SK-N-SH (cell line): ENCODE results near the gene SEPSECS. TPM values are rescaled to one million over a fixed set of nuclear protein-coding genes. Genes with fewer than 3 reads are reported as not detected.

Experiments
- CTCF ChIA-PET: fragments of 300-600, 350-600 bp; formaldehyde crosslinking; extraction: SDS; loops from one replicate; lab custom pipeline; 2021; lab: Yijun Ruan, JAX
- POLR2A ChIA-PET: fragments of 350-600 bp; sonication (Branson Sonifier 250); formaldehyde crosslinking; extraction: SDS; loops from one replicate; lab custom pipeline; 2020; ENCODE audit warnings: antibody characterized with exemption, inconsistent platforms; lab: Yijun Ruan, JAX
- DNase-seq: peaks from one replicate; pipeline ENCODE4 v3.0.0; 2012
- H2AFZ ChIP-seq: fragments of 200-600 bp; sonication (generic); 2 replicates; pipeline ENCODE4 v1.8.1; 2016; ENCODE audit warnings: antibody characterized with exemption, mild to moderate bottlenecking, low read depth
- H3F3A ChIP-seq: fragments of 200-600 bp; sonication (generic); replicated peaks from 2 replicates; pipeline ENCODE3; 2016; ENCODE audit warnings: antibody characterized with exemption, mild to moderate bottlenecking; ENCODE audit not compliant: insufficient read depth
- H3K27ac ChIP-seq, 2 experiments: fragments of 200-500 bp in 1 of 2; fragments of 200-600 bp in 1 of 2; sonication (Bioruptor generic) in 1 of 2; sonication (generic), shearing (Covaris generic) in 1 of 2; 2 replicates each; pipeline versions ENCODE4 v1.5.1 to v1.6.1; 2014 to 2016; ENCODE audit warnings: low read depth in 2 of 2, inconsistent platforms in 1 of 2, low read length in 1 of 2, mild to moderate bottlenecking in 1 of 2, mixed read lengths in 1 of 2
- H3K27me3 ChIP-seq: fragments of 200-600 bp; sonication (generic), shearing (Covaris generic); 2 replicates; pipeline ENCODE4 v1.6.1; 2016; ENCODE audit warnings: mixed run types; ENCODE audit not compliant: insufficient read depth
- H3K36me3 ChIP-seq, 2 experiments: fragments of 200-500 bp in 1 of 2; fragments of 200-600 bp in 1 of 2; sonication (Bioruptor generic) in 1 of 2; sonication (generic) in 1 of 2; replicated peaks in 1 of 2; 2 replicates each; pipeline versions ENCODE3 to v1.5.1; 2014 to 2016; ENCODE audit warnings: low read length in 1 of 2, mild to moderate bottlenecking in 1 of 2; ENCODE audit not compliant: insufficient read depth in 2 of 2, control insufficient read depth in 1 of 2
- H3K4me1 ChIP-seq, 2 experiments: fragments of 200-500 bp in 1 of 2; fragments of 200-600 bp in 1 of 2; sonication (Bioruptor generic) in 1 of 2; sonication (generic), shearing (Covaris generic) in 1 of 2; 2 replicates each; pipeline versions ENCODE4 v1.5.1 to v1.6.1; 2014 to 2016; ENCODE audit warnings: low read depth in 1 of 2, low read length in 1 of 2, mixed run types in 1 of 2; ENCODE audit not compliant: insufficient read depth in 2 of 2, control insufficient read depth in 1 of 2
- H3K4me2 ChIP-seq: fragments of 200-600 bp; sonication (generic), shearing (Covaris generic); 2 replicates; pipeline ENCODE4 v1.6.1; 2017; ENCODE audit warnings: mixed run types
- H3K4me3 ChIP-seq, 2 experiments: fragments of 200-500 bp in 1 of 2; fragments of 200-600 bp in 1 of 2; sonication (Bioruptor generic) in 1 of 2; sonication (generic), shearing (Covaris generic) in 1 of 2; 2 replicates each; pipeline versions ENCODE4 v1.5.1 to v1.8.1; 2014 to 2016; ENCODE audit warnings: low read depth in 2 of 2, inconsistent platforms in 1 of 2, low read length in 1 of 2, mild to moderate bottlenecking in 1 of 2, mixed read lengths in 1 of 2, moderate library complexity in 1 of 2
- H3K79me2 ChIP-seq: fragments of 200-600 bp; sonication (generic); 2 replicates; pipeline ENCODE4 v1.8.1; 2017; ENCODE audit warnings: mild to moderate bottlenecking; ENCODE audit not compliant: insufficient read depth
- H3K9ac ChIP-seq: fragments of 200-600 bp; sonication (generic); 2 replicates; pipeline ENCODE4 v1.6.1; 2017; ENCODE audit warnings: mixed run types
- H3K9me2 ChIP-seq: fragments of 200-600 bp; sonication (generic); 2 replicates; pipeline ENCODE4 v1.6.1; 2017; ENCODE audit warnings: mixed run types
- H3K9me3 ChIP-seq: fragments of 200-600 bp; sonication (generic); 2 replicates; pipeline ENCODE4 v1.6.1; 2017; ENCODE audit warnings: mixed run types, mild to moderate bottlenecking, moderate library complexity
- H4K20me1 ChIP-seq: fragments of 200-600 bp; sonication (generic); 2 replicates; pipeline ENCODE4 v1.6.1; 2017; ENCODE audit warnings: mild to moderate bottlenecking, mixed run types; ENCODE audit not compliant: insufficient read depth
- CTCF ChIP-seq: fragments of 200-600 bp; sonication (generic); IDR thresholded peaks from 2 replicates; pipeline ENCODE4 v1.6.1; 2017; ENCODE audit warnings: antibody characterized with exemption, mild to moderate bottlenecking, moderate library complexity
- EP300 ChIP-seq, 2 experiments: IDR thresholded peaks; 2 replicates each; pipeline versions ENCODE4 v1.4.0 to v1.6.1; 2012; ENCODE audit warnings: borderline replicate concordance in 1 of 2, low read depth in 1 of 2, low read length in 1 of 2
- FOSL2 ChIP-seq: IDR thresholded peaks from 2 replicates; pipeline ENCODE4 v1.4.0; 2012; ENCODE audit warnings: low read depth, mild to moderate bottlenecking, moderate library complexity, borderline replicate concordance
- FOXJ3 ChIP-seq: sonication (generic); formaldehyde crosslinking; IDR thresholded peaks from 2 replicates; pipeline ENCODE4 v1.5.1; 2020; ENCODE audit warnings: mild to moderate bottlenecking, missing genetic modification reagents
- FOXM1 ChIP-seq: IDR thresholded peaks from 2 replicates; pipeline ENCODE4 v1.4.0; 2012; ENCODE audit warnings: low read depth, mild to moderate bottlenecking
- MAX ChIP-seq: IDR thresholded peaks from 2 replicates; pipeline ENCODE4 v1.4.0; 2012; ENCODE audit warnings: low read depth
- MEF2A ChIP-seq: IDR thresholded peaks from 2 replicates; pipeline ENCODE4 v1.4.0; 2012; ENCODE audit warnings: low read depth, borderline replicate concordance
- MXI1 ChIP-seq: IDR thresholded peaks from 2 replicates; pipeline ENCODE4 v1.6.1; 2012; ENCODE audit warnings: mild to moderate bottlenecking, low read depth, low read length, improper control_type of control experiment
- RCOR1 ChIP-seq: fragments of 150-350 bp; IDR thresholded peaks from 2 replicates; pipeline ENCODE4 v1.6.1; 2017; ENCODE audit warnings: antibody characterized with exemption, low read length
- REST ChIP-seq: IDR thresholded peaks from 2 replicates; pipeline ENCODE4 v1.6.1; 2012; ENCODE audit warnings: mild to moderate bottlenecking, low read depth, low read length, moderate library complexity
- RXRA ChIP-seq: IDR thresholded peaks from 2 replicates; pipeline ENCODE4 v1.4.0; 2012; ENCODE audit warnings: low read depth, mild to moderate bottlenecking, borderline replicate concordance
- TEAD4 ChIP-seq: IDR thresholded peaks from 2 replicates; pipeline ENCODE4 v1.4.0; 2012; ENCODE audit warnings: mild to moderate bottlenecking, borderline replicate concordance; ENCODE audit not compliant: insufficient read depth
- ZBTB33 ChIP-seq: IDR thresholded peaks from 2 replicates; pipeline ENCODE4 v1.4.0; 2012; ENCODE audit warnings: low read depth, borderline replicate concordance
- WGBS: methylation state at CpG from one replicate; pipeline ENCODE4 v1.1.6; 2017; ENCODE audit warnings: low lambda C conversion rate; 5-methylcytosine and 5-hydroxymethylcytosine counted together
- polyA plus RNA-seq, 3 experiments: library from polyadenylated mRNA; depleted of rRNA; stranded (reverse); fragments of >200 nt; gene quantifications; 2 replicates each; pipeline ENCODE4 v1.2.3, GENCODE V29; 2012

Gene SEPSECS
- polyA plus RNA-seq, 1 of the 3 experiments (the other 2 are of a cell fraction): 2.0 TPM

DNA sequence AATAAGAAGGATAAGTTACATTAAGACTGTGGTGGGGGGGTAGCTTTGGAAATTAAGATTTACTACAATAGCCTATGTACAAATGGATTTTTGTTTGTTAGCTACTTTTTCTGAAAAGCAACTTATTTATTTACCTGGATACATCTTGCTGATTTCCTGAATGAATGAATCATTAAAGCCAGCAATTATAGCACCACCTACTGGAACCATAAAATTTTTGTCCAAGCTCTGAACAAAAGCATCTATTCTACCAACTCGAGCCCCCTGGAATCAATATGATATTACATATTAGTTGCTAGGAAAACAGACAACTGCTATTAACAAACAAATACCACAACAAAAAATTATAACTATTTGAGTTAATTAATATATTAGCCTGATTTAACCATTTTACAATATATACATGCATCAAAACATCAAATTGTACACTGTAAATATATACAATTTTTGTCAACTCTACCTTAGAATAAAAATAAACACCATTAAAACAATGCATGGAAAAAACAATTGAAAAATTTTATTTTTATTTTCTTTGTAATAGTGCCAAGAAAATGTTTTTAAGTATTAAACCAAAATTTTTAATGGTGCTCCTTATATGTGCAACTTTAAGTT, 15.3 kb downstream of the SEPSECS start (continued):
- TF ChIP-seq CTCF (peak; percentile 83), REST (no peak), ZBTB33 (no peak), EP300 (IDR thresholded peaks at IDR 0.05; ENCODE audit: borderline replicate concordance in 1 of 2, low read depth in 1 of 2, low read length in 1 of 2) (no peak), FOXJ3 (CRISPR knock-in tag) (no peak), TEAD4 (no peak), MEF2A (no peak), RCOR1 (no peak), MAX (no peak), RXRA (no peak), FOSL2 (no peak)

DNA sequence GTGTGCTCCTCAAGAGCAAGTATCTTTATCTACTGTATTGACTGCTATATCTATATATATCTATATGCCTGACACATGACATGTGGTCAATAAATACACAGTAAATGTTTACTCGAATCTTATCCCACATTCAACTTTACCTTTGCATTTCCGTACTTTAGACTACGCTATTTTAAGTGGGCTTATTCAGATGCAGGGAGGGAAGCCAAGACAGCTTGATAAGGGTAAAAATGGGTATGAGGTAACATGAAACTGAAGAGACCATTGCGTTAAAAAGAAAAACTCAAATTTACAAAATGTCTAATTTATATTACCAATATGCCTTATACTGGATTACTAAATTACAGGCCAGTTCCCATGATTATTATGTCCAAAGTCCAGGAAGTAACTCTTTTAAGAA, 17.8 kb downstream of the SEPSECS start:
- WGBS: 96% methylated on average over 4 of the region's 4 CpGs
- H3F3A ChIP-seq: no peaks in the 10 kb centered on the region
- no peak overlapping the region for H3K27ac ChIP-seq
- H3K4me3 ChIP-seq: no peak overlapping the region
- POLR2A ChIA-PET: no interaction called here
- H3K79me2 ChIP-seq: no peaks in the 10 kb centered on the region
- H3K4me1 ChIP-seq: no peaks in the 10 kb centered on the region
- no peaks in the 10 kb centered on the region for H3K27me3 ChIP-seq
- CTCF ChIA-PET: interaction anchor here (0.6 kb wide), 1 partner anchor 162 kb away, joined by 3 read pairs; no protein-coding TSS in a partner anchor
- no peaks in the 10 kb centered on the region for H3K9me2 ChIP-seq
- DNase-seq: no peak
- TF ChIP-seq FOXM1 (no peak), CTCF (no peak), MXI1 (no peak)
- no peaks in the 10 kb centered on the region for H3K9me3 ChIP-seq
- no peak overlapping the region for H3K9ac ChIP-seq
- no peak overlapping the region for H3K4me2 ChIP-seq
- H4K20me1 ChIP-seq: no peaks in the 10 kb centered on the region
- H3K36me3 ChIP-seq: peaks cover 0 to 7% of the 10 kb centered on the region in 2 experiments
- no peak overlapping the region for H2AFZ ChIP-seq
